ENCODE data around the gene SYPL2. TPM values are rescaled to one million over a fixed set of nuclear protein-coding genes. Genes with fewer than 3 reads are reported as not detected.

Gene SYPL2
- total RNA-seq, 1 experiment from 2014 or later = not detected

DNA sequence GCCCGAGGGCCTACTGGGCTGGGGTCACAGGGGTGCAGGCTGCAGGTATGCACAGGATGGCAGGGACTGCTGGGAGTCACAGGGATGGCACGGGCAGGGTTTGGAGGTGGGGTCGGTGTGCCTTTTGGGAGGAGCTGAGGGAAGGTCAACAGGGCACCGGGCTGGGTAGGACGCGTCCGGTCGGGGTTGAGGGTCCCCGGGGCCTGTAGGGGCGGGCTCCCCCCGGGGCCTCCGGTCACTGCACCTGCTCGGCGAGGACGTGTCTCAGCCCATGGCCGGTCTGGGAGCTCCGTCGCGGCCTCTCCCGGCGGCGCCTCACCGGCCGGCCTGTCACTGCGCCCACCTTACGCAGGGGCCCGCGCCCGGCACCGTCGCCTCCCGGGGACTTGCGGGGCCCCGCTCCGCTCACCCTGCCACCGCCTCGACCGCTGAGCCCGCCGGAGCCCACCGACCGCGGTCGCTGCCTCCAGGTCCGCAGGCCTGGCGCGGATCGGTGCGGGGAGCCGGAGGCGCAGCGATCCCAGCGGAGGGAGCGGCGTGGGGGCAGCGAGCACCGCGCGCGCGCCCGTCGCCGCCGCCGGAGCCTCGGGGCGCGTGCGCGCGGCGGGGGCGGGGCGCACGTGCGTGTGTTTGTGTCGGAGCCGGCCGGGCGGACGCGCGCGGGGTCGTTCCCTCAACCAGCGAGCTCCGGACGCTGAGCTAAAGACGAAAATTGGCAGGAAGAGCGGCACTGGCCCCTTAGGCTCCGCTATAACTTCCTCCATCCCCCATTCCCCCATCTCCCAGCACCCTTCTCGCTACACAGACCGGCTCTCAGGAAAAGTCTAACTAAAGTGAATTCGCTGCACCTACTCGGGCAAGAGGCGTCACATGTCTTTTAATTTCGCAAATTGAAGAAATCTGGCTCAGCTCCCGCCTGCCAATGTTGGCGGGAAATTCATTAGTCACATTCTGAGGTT, 43.1 kb downstream of the SYPL2 start, which contains the start of gene AMIGO1:
Gene AMIGO1 (minus strand): TSS at position 552 of the 959 bp plus-strand sequence. CDS start 815 bp downstream, outside the sequence.
- ChIA-PET POLR2A (ENCODE audit: unreplicated experiment) (interaction anchor here (0.8 kb wide), 1 partner anchor 26 kb away, joined by 3 read pairs; the partner anchor contains the start of gene ATXN7L2), CTCF (interaction anchor here (0.5 kb wide), 1 partner anchor 140 kb away, joined by 3 read pairs; no protein-coding TSS in a partner anchor)
- Histone ChIP-seq H3K9ac (ENCODE audit: low read length) (peak within 1 kb of the TSS; percentile 40), H3K36me3 (ENCODE audit: low read depth, low read length) (no peaks in the 10 kb centered on the region), H3K4me1 (ENCODE audit: insufficient read depth, low read length) (peaks cover 6% of the 10 kb centered on the region; the same call in 1 of the 2 replicates), H4K20me1 (ENCODE audit: low read length) (no peaks in the 10 kb centered on the region), H3K27ac (ENCODE audit: low read length) (no peak within 1 kb of the TSS), H3K4me2 (ENCODE audit: low read length) (peak within 1 kb of the TSS; percentile 97), H3K79me2 (ENCODE audit: low read length) (no peaks in the 10 kb centered on the region), H2AFZ (ENCODE audit: low read length) (peak within 1 kb of the TSS; percentile 97), H3F3A (ENCODE audit: low read length, unreplicated experiment) (no peaks in the 10 kb centered on the region), H3K9me2 (replicated peaks; ENCODE audit: low read length) (no peaks in the 10 kb centered on the region), H3K9me3 (ENCODE audit: low read length) (no peaks in the 10 kb centered on the region), H3K27me3 (ENCODE audit: low read length) (no peaks in the 10 kb centered on the region), H3K4me3 (ENCODE audit: low read length) (peak within 1 kb of the TSS; percentile 77)
- BruUV-seq (replicated peaks) = no TSS peak
- TF ChIP-seq, protein P1, sequence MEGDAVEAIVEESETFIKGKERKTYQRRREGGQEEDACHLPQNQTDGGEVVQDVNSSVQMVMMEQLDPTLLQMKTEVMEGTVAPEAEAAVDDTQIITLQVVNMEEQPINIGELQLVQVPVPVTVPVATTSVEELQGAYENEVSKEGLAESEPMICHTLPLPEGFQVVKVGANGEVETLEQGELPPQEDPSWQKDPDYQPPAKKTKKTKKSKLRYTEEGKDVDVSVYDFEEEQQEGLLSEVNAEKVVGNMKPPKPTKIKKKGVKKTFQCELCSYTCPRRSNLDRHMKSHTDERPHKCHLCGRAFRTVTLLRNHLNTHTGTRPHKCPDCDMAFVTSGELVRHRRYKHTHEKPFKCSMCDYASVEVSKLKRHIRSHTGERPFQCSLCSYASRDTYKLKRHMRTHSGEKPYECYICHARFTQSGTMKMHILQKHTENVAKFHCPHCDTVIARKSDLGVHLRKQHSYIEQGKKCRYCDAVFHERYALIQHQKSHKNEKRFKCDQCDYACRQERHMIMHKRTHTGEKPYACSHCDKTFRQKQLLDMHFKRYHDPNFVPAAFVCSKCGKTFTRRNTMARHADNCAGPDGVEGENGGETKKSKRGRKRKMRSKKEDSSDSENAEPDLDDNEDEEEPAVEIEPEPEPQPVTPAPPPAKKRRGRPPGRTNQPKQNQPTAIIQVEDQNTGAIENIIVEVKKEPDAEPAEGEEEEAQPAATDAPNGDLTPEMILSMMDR (conservative IDR thresholded peaks at IDR 0.05; ENCODE audit: low read depth, low read length) = no peak
- TF ChIP-seq EZH2 (IDR thresholded peaks at IDR 0.05; ENCODE audit: low read length, unreplicated experiment) (no peak), EZH2phosphoT487 (IDR thresholded peaks at IDR 0.05; ENCODE audit: borderline replicate concordance, low read length) (no peak)
- peak; percentile 69 for ATAC-seq
- intact Hi-C loops (cut with micrococcal nuclease) = no loop called here
- peak; percentile 49 for DNase-seq

DNA sequence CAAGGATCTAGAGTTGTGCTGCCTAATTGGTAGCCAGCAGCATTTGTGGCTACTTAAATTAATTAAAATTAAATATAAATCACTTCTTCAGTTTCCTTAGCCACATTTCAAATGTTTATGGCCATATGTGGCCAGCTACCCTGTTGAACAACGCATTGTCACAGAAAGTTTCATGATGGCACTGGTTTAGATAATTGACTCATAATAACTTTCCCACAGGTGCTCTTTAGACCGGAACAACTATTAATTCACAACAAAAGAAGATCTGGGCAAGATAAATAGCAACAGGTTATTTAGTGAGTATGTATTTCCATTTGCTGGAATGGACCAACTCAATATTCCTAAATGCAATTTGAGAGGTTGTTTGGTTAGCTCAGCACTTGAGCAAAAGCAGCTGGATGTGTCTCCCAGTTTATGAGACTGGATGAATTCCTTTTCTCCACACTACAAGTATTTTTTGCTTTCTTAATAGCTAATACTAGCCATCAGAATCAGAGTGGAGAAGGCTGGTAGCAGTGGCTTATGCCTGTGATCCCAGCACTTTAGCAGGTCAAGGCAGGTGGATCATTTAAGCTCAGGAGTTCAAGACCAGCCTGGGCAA, 46.9 kb downstream of the SYPL2 start:
- Histone ChIP-seq H3K79me2 (ENCODE audit: low read length) (no peaks in the 10 kb centered on the region), H4K20me1 (ENCODE audit: low read length) (no peaks in the 10 kb centered on the region), H3K9ac (ENCODE audit: low read length) (no peak overlapping the region), H3K4me3 (ENCODE audit: low read length) (no peak overlapping the region), H3K27ac (ENCODE audit: low read length) (no peak overlapping the region), H3K36me3 (ENCODE audit: low read depth, low read length) (no peaks in the 10 kb centered on the region), H3K9me3 (ENCODE audit: low read length) (no peaks in the 10 kb centered on the region), H3K27me3 (ENCODE audit: low read length) (no peaks in the 10 kb centered on the region), H2AFZ (ENCODE audit: low read length) (no peak overlapping the region), H3K9me2 (replicated peaks; ENCODE audit: low read length) (no peaks in the 10 kb centered on the region), H3K4me2 (ENCODE audit: low read length) (no peak overlapping the region), H3F3A (ENCODE audit: low read length, unreplicated experiment) (no peaks in the 10 kb centered on the region), H3K4me1 (ENCODE audit: insufficient read depth, low read length) (peaks cover 6% of the 10 kb centered on the region; the same call in 1 of the 2 replicates)
- TF ChIP-seq, protein P1 (conservative IDR thresholded peaks at IDR 0.05; ENCODE audit: low read depth, low read length) = no peak
- no peak for TF ChIP-seq EZH2phosphoT487 (IDR thresholded peaks at IDR 0.05; ENCODE audit: borderline replicate concordance, low read length)
- no peak for TF ChIP-seq EZH2 (IDR thresholded peaks at IDR 0.05; ENCODE audit: low read length, unreplicated experiment)
- DNase-seq = no peak
- no peak for ATAC-seq
- ChIA-PET POLR2A (ENCODE audit: unreplicated experiment) (no interaction called here), CTCF (no interaction called here)
- intact Hi-C loops (cut with micrococcal nuclease) = no loop called here
- BruUV-seq (replicated peaks) = no TSS peak

Measured in PC-3 (cell line).